ENCODE measurements around the gene CSTF1. TPM values are rescaled to one million over a fixed set of nuclear protein-coding genes. Genes with fewer than 3 reads are reported as not detected.

CSTF1 gene
- total RNA-seq, 4 donors from 2014 or later, result 17.6 to 25.9 (median 22.7) TPM

DNA sequence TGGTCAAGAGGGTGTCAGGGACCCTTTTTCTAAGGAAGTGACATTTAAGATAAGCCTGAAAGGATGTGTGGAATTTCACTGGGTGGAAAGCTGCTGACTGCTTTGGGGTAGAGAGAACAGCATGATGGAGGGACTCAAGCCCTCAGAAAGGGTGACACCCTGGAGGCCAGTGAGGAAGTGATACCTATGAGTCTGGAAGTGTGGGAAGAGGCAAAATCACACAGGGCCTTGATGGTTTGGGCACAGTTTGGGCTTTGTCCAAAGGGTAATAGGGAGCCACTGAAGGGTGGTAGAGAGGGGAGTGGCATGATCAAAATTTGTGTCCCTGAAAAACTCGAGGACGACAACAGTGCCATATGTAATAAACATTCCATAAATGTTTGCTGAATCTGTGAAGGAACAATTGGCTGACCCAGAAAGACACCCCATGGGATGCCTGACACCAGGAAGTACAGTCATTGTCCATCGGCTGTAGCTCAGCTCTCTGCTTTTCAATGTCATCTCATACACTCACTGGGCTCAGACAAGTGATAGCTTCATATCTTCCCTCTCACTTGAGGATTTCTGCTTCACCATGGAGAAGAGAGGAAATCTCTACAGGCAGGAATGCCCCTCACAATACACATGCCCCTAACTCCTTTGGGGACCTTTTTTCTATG is 40.9 kb downstream of the CSTF1 start:
- no peaks in the 10 kb centered on the region for H3K4me1 ChIP-seq
- H3K9me3 ChIP-seq, result no peaks in the 10 kb centered on the region
- H3K36me3 ChIP-seq, result no peaks in the 10 kb centered on the region
- TF ChIP-seq POLR2A (IDR thresholded peaks at IDR 0.05) (no peak), EP300 (IDR thresholded peaks at IDR 0.05) (no peak)
- TF ChIP-seq, protein P1, sequence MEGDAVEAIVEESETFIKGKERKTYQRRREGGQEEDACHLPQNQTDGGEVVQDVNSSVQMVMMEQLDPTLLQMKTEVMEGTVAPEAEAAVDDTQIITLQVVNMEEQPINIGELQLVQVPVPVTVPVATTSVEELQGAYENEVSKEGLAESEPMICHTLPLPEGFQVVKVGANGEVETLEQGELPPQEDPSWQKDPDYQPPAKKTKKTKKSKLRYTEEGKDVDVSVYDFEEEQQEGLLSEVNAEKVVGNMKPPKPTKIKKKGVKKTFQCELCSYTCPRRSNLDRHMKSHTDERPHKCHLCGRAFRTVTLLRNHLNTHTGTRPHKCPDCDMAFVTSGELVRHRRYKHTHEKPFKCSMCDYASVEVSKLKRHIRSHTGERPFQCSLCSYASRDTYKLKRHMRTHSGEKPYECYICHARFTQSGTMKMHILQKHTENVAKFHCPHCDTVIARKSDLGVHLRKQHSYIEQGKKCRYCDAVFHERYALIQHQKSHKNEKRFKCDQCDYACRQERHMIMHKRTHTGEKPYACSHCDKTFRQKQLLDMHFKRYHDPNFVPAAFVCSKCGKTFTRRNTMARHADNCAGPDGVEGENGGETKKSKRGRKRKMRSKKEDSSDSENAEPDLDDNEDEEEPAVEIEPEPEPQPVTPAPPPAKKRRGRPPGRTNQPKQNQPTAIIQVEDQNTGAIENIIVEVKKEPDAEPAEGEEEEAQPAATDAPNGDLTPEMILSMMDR (IDR thresholded peaks at IDR 0.05), result no peak
- H3K27ac ChIP-seq, result no peak overlapping the region
- H3K4me3 ChIP-seq, result no peak overlapping the region
- no peaks in the 10 kb centered on the region for H3K27me3 ChIP-seq
- no peak for DNase-seq (ENCODE audit: low spot score in 2 of 2)
- WGBS, 2 donors, result 29 to 38% methylated on average over 3 of the region's 3 CpGs

DNA sequence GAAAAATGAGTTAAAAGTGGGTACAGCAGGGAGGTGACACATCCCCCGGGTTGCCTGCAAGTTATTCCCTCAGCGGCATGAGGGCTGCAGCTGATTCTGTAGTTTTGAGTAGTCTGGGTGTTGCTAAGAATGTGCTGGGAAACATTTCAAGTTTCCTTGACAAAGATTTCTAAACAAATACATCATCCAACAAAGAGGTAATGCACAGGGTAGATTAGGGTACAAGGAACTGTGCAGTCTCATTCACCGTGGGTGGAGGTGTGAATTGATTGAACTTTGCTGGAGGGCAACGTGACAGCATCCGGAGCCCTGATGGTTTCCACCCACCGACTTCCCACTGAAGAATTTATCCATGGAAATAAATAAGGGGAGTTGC is 41.4 kb downstream of the CSTF1 start:
- TF ChIP-seq, protein P1 (IDR thresholded peaks at IDR 0.05), result no peak
- no peak for TF ChIP-seq EP300 (IDR thresholded peaks at IDR 0.05)
- no peak for TF ChIP-seq POLR2A (IDR thresholded peaks at IDR 0.05)
- Histone ChIP-seq H3K36me3 (no peaks in the 10 kb centered on the region), H3K27ac (no peak overlapping the region), H3K4me3 (no peak overlapping the region), H3K9me3 (no peaks in the 10 kb centered on the region), H3K4me1 (no peaks in the 10 kb centered on the region), H3K27me3 (no peaks in the 10 kb centered on the region)
- DNase-seq (ENCODE audit: low spot score in 2 of 2), result no peak
- 31 to 32% methylated on average over 6 of the region's 6 CpGs for WGBS, 2 donors

DNA sequence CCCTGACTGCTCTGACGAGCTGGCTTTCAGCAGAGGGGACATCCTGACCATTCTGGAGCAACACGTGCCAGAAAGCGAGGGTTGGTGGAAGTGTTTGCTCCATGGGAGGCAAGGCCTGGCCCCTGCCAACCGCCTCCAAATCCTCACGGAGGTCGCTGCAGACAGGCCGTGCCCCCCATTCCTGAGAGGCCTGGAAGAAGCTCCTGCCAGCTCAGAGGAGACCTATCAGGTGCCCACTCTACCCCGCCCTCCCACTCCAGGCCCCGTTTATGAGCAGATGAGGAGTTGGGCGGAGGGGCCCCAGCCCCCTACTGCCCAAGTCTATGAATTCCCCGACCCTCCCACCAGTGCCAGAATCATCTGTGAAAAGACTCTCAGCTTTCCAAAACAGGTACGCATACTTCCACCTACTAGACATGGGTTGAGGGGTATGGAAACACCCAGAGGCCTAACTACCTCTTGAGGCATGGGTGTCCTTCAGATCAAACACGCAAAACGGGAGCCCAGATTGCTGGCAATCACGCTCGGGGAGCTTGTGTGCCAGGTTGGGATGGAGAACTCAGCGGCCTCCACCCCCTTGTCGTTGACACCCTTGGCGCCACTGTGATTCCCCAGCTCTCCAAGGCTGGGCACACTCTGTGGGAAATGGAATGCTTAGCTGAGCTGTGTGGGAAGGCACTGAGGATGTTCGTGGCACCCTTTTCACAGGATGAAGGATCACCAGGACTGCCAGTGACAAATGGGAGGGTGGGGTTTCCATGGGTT is 44.9 kb downstream of the CSTF1 start:
- H3K27ac ChIP-seq, result no peak overlapping the region
- 89 to 90% methylated on average over 20 of the region's 20 CpGs for WGBS, 2 donors
- no peaks in the 10 kb centered on the region for H3K4me1 ChIP-seq
- no peak overlapping the region for H3K4me3 ChIP-seq
- no peak for DNase-seq (ENCODE audit: low spot score in 2 of 2)
- no peaks in the 10 kb centered on the region for H3K27me3 ChIP-seq
- H3K36me3 ChIP-seq, result no peaks in the 10 kb centered on the region
- no peaks in the 10 kb centered on the region for H3K9me3 ChIP-seq
- TF ChIP-seq POLR2A (IDR thresholded peaks at IDR 0.05), result no peak
- TF ChIP-seq EP300 (IDR thresholded peaks at IDR 0.05), result no peak
- TF ChIP-seq, protein P1 (IDR thresholded peaks at IDR 0.05), result no peak

DNA sequence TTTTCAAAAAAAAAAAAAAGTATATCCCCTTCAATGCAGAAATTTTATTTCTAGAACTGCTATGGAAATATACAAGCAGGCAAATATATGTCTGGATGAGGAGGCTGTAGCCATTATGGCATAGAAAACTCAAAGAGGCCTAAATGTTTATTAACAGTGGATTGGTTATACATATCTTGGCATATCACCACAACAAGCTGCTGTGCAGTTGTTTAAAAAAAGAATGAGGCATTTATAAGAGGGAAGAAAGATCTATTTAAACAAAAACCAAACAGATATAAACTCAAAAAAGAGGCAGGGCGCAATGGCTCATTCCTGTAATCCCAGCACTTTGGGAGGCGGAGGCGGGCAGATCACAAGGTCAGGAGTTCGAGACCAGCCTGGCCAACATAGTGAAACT is 45.8 kb downstream of the CSTF1 start:
- no peak for TF ChIP-seq EP300 (IDR thresholded peaks at IDR 0.05)
- TF ChIP-seq POLR2A (IDR thresholded peaks at IDR 0.05), result no peak
- TF ChIP-seq, protein P1 (IDR thresholded peaks at IDR 0.05), result no peak
- WGBS, 2 donors, result 57 to 62% methylated on average over 4 of the region's 4 CpGs
- H3K27ac ChIP-seq, result no peak overlapping the region
- H3K4me1 ChIP-seq, result no peaks in the 10 kb centered on the region
- H3K9me3 ChIP-seq, result no peaks in the 10 kb centered on the region
- no peak for DNase-seq (ENCODE audit: low spot score in 2 of 2)
- no peak overlapping the region for H3K4me3 ChIP-seq
- H3K36me3 ChIP-seq, result no peaks in the 10 kb centered on the region
- no peaks in the 10 kb centered on the region for H3K27me3 ChIP-seq

DNA sequence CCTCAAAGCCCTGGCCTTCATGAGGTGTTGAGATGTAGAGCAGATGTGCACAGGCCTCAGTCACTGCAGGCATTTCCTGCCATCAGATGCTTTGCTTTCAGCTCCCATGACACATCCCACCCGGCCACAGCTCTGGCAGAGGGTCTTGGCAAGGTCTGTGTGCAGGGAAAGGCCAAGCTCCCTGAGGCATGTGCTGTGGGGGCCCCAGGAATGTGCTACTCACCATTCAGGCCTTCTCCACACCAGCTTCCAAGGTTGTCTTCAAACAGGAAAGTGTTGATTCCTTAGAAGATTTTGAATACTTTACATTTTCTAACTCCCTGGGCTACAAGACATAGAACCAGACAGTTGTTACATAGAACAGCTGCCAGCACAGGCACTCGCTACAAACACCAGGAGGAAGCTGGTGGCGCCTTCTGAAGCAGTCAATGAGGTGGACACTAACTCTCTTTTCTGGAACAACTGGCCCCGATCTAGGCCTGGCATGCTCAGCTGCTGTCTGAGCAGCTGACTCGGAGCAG is 47.4 kb downstream of the CSTF1 start:
- no peak for DNase-seq (ENCODE audit: low spot score in 2 of 2)
- peak overlapping the region in 1 of 4 donors; percentile 1 for H3K27ac ChIP-seq
- TF ChIP-seq, protein P1 (IDR thresholded peaks at IDR 0.05), result no peak
- TF ChIP-seq POLR2A (IDR thresholded peaks at IDR 0.05) (no peak), EP300 (IDR thresholded peaks at IDR 0.05) (no peak)

More for the DNA sequence above, 47.4 kb downstream of the CSTF1 start:
- no peaks in the 10 kb centered on the region for H3K36me3 ChIP-seq
- H3K27me3 ChIP-seq, result no peaks in the 10 kb centered on the region
- H3K4me3 ChIP-seq, result no peak overlapping the region
- 30 to 52% methylated on average over 5 of the region's 5 CpGs for WGBS, 2 donors
- no peaks in the 10 kb centered on the region for H3K4me1 ChIP-seq
- no peaks in the 10 kb centered on the region for H3K9me3 ChIP-seq

Data from tibial nerve (tissue), 4 donors.